AG04449 (cell line): ENCODE measurements around the gene CHST11.

ENCODE experiments used
- CTCF ChIA-PET: fragments of 350-600 bp; formaldehyde crosslinking; extraction: SDS; loops from one replicate; lab custom pipeline; 2021; ENCODE audit warnings: antibody characterized with exemption; lab: Yijun Ruan, JAX
- POLR2A ChIA-PET: fragments of 400-600, 350-600 bp; formaldehyde crosslinking; extraction: SDS; loops from one replicate; lab custom pipeline; 2020; ENCODE audit warnings: antibody characterized with exemption, inconsistent platforms; lab: Yijun Ruan, JAX
- DNase-seq: peaks from one replicate; pipeline ENCODE4 v3.0.0-alpha.2; 2010; ENCODE audit warnings: low read depth, low spot score
- H3K4me3 ChIP-seq: 2 replicates; pipeline ENCODE4 v1.5.1; 2011; ENCODE audit warnings: low read depth, mild to moderate bottlenecking, control low read depth, low read length
- TF ChIP-seq, protein P1 (sequence below): IDR thresholded peaks from one replicate; pipeline ENCODE4 v1.5.1; 2011; ENCODE audit warnings: mild to moderate bottlenecking, moderate library complexity, low read length, control low read depth, inconsistent platforms; ENCODE audit not compliant: insufficient read depth; ENCODE audit errors: missing control alignments

The CHST11 gene

DNA sequence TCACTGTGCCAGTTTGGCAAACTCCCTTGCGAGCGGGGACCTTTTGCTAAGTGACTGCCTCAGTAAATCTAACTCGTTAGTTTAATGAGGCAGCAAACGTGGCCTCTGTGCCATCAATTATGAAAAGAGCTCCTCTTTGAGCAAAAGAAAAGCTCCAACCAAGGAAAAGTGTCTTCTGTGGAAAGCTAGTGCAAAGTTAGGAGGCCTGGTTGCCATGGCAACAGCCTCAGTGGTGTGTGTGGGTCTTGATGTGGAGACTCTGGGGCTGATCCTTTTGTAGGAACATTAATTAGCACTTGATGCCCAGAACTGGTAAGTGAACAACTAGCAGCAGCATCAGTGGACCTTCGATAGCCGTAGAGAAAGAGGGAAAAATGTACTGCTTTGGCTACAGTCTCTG is 145.7 kb downstream of the CHST11 start:
- ChIA-PET CTCF (no interaction called here), POLR2A (interaction anchor here (2.5 kb wide), 1 partner anchor 145 kb away, joined by 9 read pairs; the partner anchor contains the start of gene CHST11)
- H3K4me3 ChIP-seq, result no peak overlapping the region
- DNase-seq, result no peak
- TF ChIP-seq, protein P1, sequence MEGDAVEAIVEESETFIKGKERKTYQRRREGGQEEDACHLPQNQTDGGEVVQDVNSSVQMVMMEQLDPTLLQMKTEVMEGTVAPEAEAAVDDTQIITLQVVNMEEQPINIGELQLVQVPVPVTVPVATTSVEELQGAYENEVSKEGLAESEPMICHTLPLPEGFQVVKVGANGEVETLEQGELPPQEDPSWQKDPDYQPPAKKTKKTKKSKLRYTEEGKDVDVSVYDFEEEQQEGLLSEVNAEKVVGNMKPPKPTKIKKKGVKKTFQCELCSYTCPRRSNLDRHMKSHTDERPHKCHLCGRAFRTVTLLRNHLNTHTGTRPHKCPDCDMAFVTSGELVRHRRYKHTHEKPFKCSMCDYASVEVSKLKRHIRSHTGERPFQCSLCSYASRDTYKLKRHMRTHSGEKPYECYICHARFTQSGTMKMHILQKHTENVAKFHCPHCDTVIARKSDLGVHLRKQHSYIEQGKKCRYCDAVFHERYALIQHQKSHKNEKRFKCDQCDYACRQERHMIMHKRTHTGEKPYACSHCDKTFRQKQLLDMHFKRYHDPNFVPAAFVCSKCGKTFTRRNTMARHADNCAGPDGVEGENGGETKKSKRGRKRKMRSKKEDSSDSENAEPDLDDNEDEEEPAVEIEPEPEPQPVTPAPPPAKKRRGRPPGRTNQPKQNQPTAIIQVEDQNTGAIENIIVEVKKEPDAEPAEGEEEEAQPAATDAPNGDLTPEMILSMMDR, result no peak

DNA sequence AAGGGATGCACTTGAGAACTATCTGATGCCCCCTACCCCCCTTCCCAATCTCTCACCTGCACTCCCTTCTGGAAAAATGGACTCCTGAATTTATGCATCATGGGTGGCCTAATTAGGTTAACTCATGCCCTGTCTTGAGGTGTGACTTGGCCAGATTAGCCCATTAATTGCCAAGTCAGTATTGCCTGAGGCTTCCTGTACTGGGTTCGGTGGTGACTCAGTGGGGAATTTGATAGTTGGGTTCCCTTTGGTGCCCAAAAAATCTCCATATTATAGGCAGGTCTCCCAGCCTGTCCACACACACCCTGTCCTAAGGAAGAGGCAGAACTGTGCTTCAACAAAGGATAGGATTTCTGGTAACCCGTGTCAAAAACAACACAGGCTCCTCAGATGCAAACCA is 146.1 kb downstream of the CHST11 start:
- TF ChIP-seq, protein P1, result no peak
- ChIA-PET POLR2A (interaction anchor here (1.3 to 2.5 kb wide), 3 partner anchors 14 to 146 kb away, joined by 3 to 9 read pairs (median 8); partner anchors contain the start of gene CHST11), CTCF (interaction anchor here (1.9 to 2.0 kb wide), 2 partner anchors 221 to 274 kb away, joined by 7 to 10 read pairs; no protein-coding TSS in a partner anchor)
- DNase-seq, result no peak
- no peak overlapping the region for H3K4me3 ChIP-seq

DNA sequence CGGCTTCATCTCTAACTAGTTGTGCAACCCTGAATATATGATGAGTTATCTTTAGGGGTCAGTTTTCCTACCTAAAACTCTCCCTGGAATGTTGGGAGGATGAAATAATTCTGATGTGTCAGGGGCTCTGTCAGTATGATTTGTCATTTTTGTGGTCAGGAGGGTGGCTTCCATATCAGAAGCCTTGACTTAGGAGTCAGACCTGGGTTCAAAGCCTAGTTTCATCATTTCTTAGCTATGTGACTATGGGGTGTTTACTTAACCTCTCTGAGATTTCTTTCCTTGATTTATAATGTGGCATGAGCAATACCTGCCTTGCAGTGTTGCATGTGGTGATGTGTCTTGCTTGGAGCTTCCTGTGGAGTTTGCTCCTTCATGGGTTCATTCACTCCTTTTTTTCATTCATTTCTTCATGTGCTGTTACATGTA is 146.8 kb downstream of the CHST11 start:
- TF ChIP-seq, protein P1, result no peak
- DNase-seq, result no peak
- H3K4me3 ChIP-seq, result no peak overlapping the region
- POLR2A ChIA-PET, result interaction anchor here (0.9 to 2.5 kb wide), 4 partner anchors 15 to 146 kb away, joined by 3 to 9 read pairs (median 6); partner anchors contain the start of gene CHST11
- CTCF ChIA-PET, result interaction anchor here (0.9 to 2.0 kb wide), 5 partner anchors 8 to 273 kb away, joined by 3 to 10 read pairs (median 6); no protein-coding TSS in a partner anchor

DNA sequence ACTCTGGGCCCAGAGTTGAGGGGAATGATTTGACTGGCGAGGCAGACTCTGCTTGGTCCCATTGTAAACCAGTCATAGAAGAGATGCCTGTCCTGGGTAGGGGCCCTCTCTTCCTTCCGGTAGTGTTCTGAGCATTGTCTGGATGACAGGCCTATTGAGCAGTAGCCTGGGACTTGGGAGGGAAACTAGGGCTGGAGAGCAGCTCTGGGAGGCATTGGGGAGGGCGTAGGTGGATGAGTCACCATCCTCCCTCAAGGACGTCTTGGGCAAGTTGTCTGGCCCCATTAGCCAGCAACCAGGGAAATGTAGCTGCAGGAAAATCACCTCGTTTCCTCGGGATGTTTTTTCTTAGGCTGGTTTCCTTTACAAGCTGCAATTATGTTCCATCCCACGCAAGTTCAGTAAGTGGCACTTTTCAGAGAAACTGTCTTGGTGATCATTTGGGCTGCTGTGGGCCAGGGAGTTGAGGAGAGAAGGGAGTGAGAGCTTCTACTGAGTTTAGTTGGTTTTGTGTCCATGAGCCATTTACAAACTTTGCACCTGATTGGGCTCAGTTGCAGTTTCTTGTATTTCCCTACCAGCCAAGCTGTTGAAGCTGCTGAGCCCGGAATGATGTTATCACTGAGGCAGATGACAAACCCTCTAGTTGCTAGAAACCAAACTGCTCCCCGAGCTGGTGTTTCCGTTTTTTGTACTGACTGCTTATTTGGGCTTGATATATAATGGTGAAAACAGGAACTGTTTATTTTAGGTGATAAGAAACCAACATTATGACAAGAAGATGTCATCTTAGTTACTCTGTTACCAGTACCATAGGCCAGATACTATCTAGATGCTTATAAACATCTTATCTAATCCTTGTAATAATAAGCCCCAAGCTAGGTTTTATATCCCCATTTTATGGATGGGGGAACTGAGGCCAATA is 147.6 kb downstream of the CHST11 start:
- POLR2A ChIA-PET, result interaction anchor here (0.9 to 2.5 kb wide), 4 partner anchors 16 to 147 kb away, joined by 3 to 9 read pairs (median 6); partner anchors contain the start of gene CHST11
- TF ChIP-seq, protein P1, result no peak
- H3K4me3 ChIP-seq, result peak overlapping the region; percentile 29; the same call in 1 of the 2 replicates
- DNase-seq, result peak; percentile 85
- CTCF ChIA-PET, result interaction anchor here (0.9 to 2.0 kb wide), 5 partner anchors 9 to 273 kb away, joined by 3 to 10 read pairs (median 6); no protein-coding TSS in a partner anchor

DNA sequence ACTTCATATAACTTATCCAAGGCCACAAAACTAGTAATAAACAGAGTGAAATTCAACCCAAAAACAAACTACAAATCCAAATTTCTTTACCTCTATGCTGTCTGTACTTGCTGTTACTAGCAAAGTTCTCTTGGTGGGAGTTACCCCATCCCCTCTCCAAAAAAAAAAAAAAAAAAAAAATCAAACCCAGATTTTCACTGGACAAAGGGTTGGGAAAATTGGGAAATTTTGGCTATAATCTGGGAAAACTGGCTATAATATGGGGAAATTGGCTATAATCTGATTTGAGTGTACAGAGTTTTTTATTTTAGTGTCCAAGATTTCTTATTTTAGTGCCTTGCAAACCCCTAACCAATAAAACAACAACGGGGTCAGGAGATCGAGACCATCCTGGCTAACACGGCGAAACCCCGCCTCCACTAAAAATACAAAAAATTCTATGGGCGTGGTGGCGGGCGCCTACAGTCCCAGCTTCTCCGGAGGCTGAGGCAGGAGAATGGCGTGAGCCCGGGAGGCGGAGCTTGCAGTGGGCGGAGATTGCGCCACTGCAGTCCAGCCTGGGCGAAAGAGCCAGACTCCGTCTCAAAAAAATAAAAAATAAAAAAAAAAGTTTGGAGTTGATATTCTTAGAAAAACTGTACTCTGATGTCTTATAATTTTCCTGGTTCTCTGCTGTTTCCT is 148.4 kb downstream of the CHST11 start:
- DNase-seq, result no peak
- H3K4me3 ChIP-seq, result no peak overlapping the region
- TF ChIP-seq, protein P1, result no peak
- ChIA-PET CTCF (interaction anchor here (1.3 to 2.0 kb wide), 2 partner anchors 10 to 223 kb away, joined by 4 to 10 read pairs; no protein-coding TSS in a partner anchor), POLR2A (no interaction called here)
